Small intestine (tissue), 7 donors: Measurements from ENCODE around the gene GTPBP4. TPM values are rescaled to one million over a fixed set of nuclear protein-coding genes. Genes with fewer than 3 reads are reported as not detected.
"Not testable (repeated sequence)": the region's sequence is repeated elsewhere in the genome, so short reads cannot be mapped to it uniquely, and the experiment has no call there.

Source experiments
- DNase-seq, 2 donors: peaks; one replicate each; pipeline versions ENCODE4 v3.0.0 to v3.0.0-alpha.2; 2013
- FAIRE-seq: peaks from 2 replicates; lab custom pipeline; 2012; peaks lifted over from hg19 to GRCh38; lab: Jason Lieb, UNC
- H3K27ac ChIP-seq, 3 donors: one replicate each; pipeline ENCODE4 v1.5.1; 2013; ENCODE audit warnings: low read length in 2 of 3, mild to moderate bottlenecking in 2 of 3, control low read depth in 1 of 3, inconsistent platforms in 1 of 3, low read depth in 1 of 3, moderate library complexity in 1 of 3
- H3K27me3 ChIP-seq, 3 donors: one replicate each; pipeline ENCODE4 v1.6.1; 2013; ENCODE audit warnings: low read length in 3 of 3, inconsistent platforms in 1 of 3; ENCODE audit not compliant: control insufficient read depth in 3 of 3, insufficient read depth in 3 of 3
- H3K36me3 ChIP-seq, 3 donors: one replicate each; pipeline ENCODE4 v1.6.1; 2013; ENCODE audit warnings: low read length in 3 of 3, inconsistent platforms in 1 of 3, low read depth in 1 of 3, mild to moderate bottlenecking in 1 of 3, moderate library complexity in 1 of 3; ENCODE audit not compliant: control insufficient read depth in 3 of 3, insufficient read depth in 2 of 3
- H3K4me1 ChIP-seq, 3 donors: one replicate each; pipeline ENCODE4 v1.6.1; 2013; ENCODE audit warnings: low read length in 2 of 3, inconsistent platforms in 1 of 3, low read depth in 1 of 3, mild to moderate bottlenecking in 1 of 3, moderate library complexity in 1 of 3; ENCODE audit not compliant: control insufficient read depth in 3 of 3, insufficient read depth in 2 of 3
- H3K4me3 ChIP-seq, 3 donors: one replicate each; pipeline ENCODE4 v1.5.1; 2013; ENCODE audit warnings: low read length in 3 of 3, control low read depth in 1 of 3, inconsistent platforms in 1 of 3, low read depth in 1 of 3, mild to moderate bottlenecking in 1 of 3, moderate library complexity in 1 of 3
- H3K9me3 ChIP-seq, 2 donors: one replicate each; pipeline ENCODE4 v1.6.1; 2013; ENCODE audit warnings: low read depth in 1 of 2, low read length in 1 of 2; ENCODE audit not compliant: control insufficient read depth in 2 of 2, insufficient read depth in 1 of 2
- WGBS, 3 donors: extraction: QIAGEN DNeasy Blood & Tissue Kit; methylation state at CpG; one replicate each; pipeline ENCODE4 v1.1.7; 2013; 5-methylcytosine and 5-hydroxymethylcytosine counted together
- polyA plus RNA-seq, 4 donors: library from polyadenylated mRNA; stranded (reverse) in 3 of 4; unstranded in 1 of 4; fragments of 200-250 nt in 3 of 4; fragments of 120-200 nt in 1 of 4; gene quantifications; one replicate each; pipeline versions ENCODE4 v1.2.1 to v1.2.3, GENCODE V29; 2013
- donor health status: healthy with polysubstance abuse.
- donor health status: control.
- donor health status: control.
- donor health status: Bipolar disorder and iron deficiency.
- donor health status: healthy.

Gene GTPBP4
- polyA plus RNA-seq, 4 donors, result 16.8 to 33.8 (median 30.0) TPM

DNA sequence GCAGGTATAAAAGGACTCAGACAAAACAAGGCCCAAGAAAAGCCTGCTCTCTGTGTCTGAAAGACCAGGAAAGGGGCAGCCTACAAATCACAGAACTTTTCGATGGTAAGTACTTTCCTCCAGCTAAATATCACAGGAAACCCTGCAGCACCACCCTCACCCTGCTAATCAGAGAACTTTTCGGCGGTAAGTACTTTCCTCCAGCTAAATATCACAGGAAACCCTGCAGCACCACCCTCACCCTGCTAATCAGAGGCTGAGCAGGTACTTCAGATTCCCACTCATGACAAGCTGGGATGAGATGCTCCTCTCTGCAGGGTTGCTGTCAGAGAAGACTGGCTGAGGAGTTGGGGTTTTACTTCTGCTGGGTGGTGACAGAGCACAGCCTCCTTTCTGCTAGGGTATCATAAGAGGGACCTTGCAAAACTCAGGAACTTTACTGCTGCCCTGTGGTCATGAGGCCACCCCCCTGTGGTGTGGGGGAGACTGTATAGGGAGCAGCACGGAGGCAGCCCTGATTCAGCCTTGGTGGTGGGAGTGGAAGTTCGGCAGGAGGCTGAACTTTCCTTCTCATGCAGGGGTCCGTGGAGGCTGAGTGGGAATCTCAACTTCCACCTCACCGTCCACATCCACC is 75.1 kb downstream of the GTPBP4 start:
- Histone ChIP-seq H3K9me3 (no peaks in the 10 kb centered on the region), H3K27me3 (no peaks in the 10 kb centered on the region), H3K36me3 (peaks cover 0 to 5% (median 0%) of the 10 kb centered on the region in 3 donors), H3K4me3 (no peak overlapping the region), H3K27ac (peak overlapping the region in 1 of 3 donors; percentile 27), H3K4me1 (no peaks in the 10 kb centered on the region)
- no peak for FAIRE-seq
- 74 to 92% (median 75%) methylated on average over 7 of the region's 7 CpGs for WGBS, 3 donors
- DNase-seq, result no peak

DNA sequence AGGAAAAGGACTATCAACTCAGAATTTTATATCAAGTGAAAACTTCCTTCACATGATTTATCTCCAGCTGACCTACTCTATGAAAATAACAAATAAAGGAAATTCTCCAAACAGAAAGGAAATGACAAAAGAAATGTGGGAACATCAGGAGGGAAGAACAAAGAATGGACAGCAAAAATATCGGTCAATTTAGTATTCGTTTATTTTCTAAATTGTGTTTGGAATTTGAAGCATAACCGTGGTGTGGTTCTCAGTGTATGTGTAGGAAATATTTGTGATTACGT is 76.7 kb downstream of the GTPBP4 start:
- FAIRE-seq (no peak), DNase-seq (no peak)
- Histone ChIP-seq H3K4me1 (no peaks in the 10 kb centered on the region), H3K27me3 (no peaks in the 10 kb centered on the region), H3K4me3 (no peak overlapping the region), H3K9me3 (no peaks in the 10 kb centered on the region), H3K36me3 (peaks cover 0 to 5% (median 0%) of the 10 kb centered on the region in 3 donors), H3K27ac (no peak overlapping the region)
- WGBS, 3 donors, result 87 to 98% (median 92%) methylated on average over 4 of the region's 4 CpGs

DNA sequence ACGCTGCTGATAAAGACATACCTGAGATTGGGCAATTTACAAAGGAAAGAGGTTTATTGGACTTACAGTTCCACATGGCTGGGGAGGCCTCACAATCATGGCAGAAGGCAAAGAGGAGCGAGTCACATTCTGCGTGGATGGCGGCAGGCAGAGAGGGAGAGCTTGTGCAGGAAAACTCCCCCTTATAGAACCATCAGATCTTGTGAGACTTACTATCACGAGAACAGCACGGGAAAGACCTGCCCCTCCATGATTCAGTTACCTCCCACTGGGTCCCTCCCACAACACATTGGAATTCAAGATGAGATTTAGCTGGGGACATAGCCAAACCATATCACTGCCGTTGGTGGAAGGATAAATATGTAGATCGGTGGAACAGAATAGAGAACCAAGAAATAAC is 78.5 kb downstream of the GTPBP4 start:
- not testable (repeated sequence) for H3K27ac ChIP-seq, FAIRE-seq, H3K36me3 ChIP-seq, H3K27me3 ChIP-seq, DNase-seq, H3K4me1 ChIP-seq, H3K9me3 ChIP-seq, H3K4me3 ChIP-seq
- 93 to 97% (median 95%) methylated on average over 8 of the region's 8 CpGs for WGBS, 3 donors

DNA sequence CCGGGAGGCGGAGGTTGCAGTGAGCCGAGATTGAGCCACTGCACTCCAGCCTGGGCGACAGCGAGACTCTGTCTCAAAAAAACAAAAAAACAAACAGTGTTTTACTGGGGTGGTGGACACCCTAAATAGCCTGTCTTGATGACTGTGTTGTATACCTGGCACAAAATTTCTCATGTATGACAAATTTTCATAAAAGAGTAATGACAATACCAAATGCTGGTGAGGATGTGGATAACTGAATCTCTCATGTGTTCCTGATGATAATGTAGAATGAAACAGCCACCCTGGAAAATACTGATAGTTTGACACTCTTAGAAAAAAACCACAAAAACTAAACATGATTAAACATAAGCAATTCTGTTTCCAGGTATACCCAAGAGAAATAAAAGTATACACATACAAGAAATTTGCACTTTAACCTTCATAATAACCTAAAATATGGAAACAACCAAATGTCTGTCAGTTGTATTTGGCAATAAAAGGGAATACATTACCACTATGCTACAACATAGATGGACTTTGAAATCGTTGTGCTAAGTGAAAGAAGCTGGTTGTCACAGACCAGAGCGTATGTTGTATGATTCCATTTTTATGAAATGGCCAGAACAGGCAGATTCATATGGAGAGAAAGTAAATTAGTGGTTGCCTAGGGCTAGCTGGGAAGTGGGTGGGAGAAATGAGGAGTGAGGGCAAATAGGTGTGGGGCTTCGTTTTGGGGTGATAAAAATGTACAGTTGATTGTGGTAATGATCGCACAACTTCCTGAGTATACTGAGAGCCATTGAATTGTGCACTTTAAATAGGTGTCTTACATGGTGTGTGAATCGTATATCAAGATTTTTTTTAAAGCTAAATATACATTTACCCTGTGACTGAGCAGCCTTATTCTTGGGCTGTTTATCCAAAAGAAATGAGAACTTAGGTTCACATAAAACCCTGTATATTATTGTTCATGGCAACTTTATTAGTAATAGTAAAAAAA is 80.4 kb downstream of the GTPBP4 start:
- no peak for FAIRE-seq
- WGBS, 3 donors, result 80 to 86% (median 84%) methylated on average over 10 of the region's 10 CpGs
- no peak overlapping the region for H3K4me3 ChIP-seq

More for the DNA sequence above, 80.4 kb downstream of the GTPBP4 start:
- Histone ChIP-seq H3K4me1 (no peaks in the 10 kb centered on the region), H3K36me3 (peaks cover 4 to 8% (median 6%) of the 10 kb centered on the region in 3 donors), H3K27me3 (no peaks in the 10 kb centered on the region), H3K27ac (peak overlapping the region in 1 of 3 donors; percentile 13), H3K9me3 (no peaks in the 10 kb centered on the region)
- DNase-seq, result peak; percentile 32 to 33

Other genes with a start within 250 kb of the GTPBP4 start
- gene LARP4B, start 56.7 kb upstream of the GTPBP4 start, polyA plus RNA-seq, result 10 to 100 TPM; 12.4 to 52.6 (median 21.2) TPM
- under 1 TPM in 1 of 4 donors, not detected in 3; 0.03 TPM for gene IDI2, start 37.4 kb downstream of the GTPBP4 start, polyA plus RNA-seq
- 10 to 100 TPM; 37.8 to 79.5 (median 58.1) TPM for gene IDI1, start 60.7 kb downstream of the GTPBP4 start, polyA plus RNA-seq
- 10 to 100 TPM in 1 of 4 donors, 1 to 10 TPM in 3; 6.8 to 14.8 (median 7.7) TPM for gene WDR37, start 68.0 kb downstream of the GTPBP4 start, polyA plus RNA-seq